CD14-positive monocyte (primary cell): ENCODE results near the gene PPP1R2. TPM values are rescaled to one million over a fixed set of nuclear protein-coding genes. Genes with fewer than 3 reads are reported as not detected.
A peak's percentile ranks its signal among the peaks of the same experiment; 100 is the strongest.

Experiments
- DNase-seq, 3 donors: peaks; one replicate each; pipeline ENCODE4 v3.0.0-alpha.2; 2011 to 2022
- H2AFZ ChIP-seq: 2 replicates; pipeline ENCODE4 v1.6.0; 2012; ENCODE audit warnings: mild to moderate bottlenecking, low read depth, low read length, inconsistent platforms; ENCODE audit not compliant: insufficient read depth, poor library complexity, severe bottlenecking
- H3K27ac ChIP-seq, 2 donors: 1 replicate in 1 of 2; 2 replicates in 1 of 2; pipeline ENCODE4 v1.5.1; 2012 to 2013; ENCODE audit warnings: low read length in 2 of 2, control low read depth in 1 of 2, inconsistent platforms in 1 of 2, low read depth in 1 of 2, mild to moderate bottlenecking in 1 of 2
- H3K27me3 ChIP-seq, 2 donors: one replicate each; pipeline versions ENCODE4 v1.6.0 to v1.6.1; 2011 to 2013; ENCODE audit warnings: low read length in 2 of 2; ENCODE audit not compliant: control insufficient read depth in 2 of 2, insufficient read depth in 2 of 2
- H3K36me3 ChIP-seq, 2 donors: replicated peaks in 1 of 2; 1 replicate in 1 of 2; 2 replicates in 1 of 2; pipeline versions ENCODE4 v1.5.1 to v1.6.1; 2012 to 2013; ENCODE audit warnings: low read length in 2 of 2, control low read depth in 1 of 2, inconsistent platforms in 1 of 2, mild to moderate bottlenecking in 1 of 2; ENCODE audit not compliant: insufficient read depth in 2 of 2, control insufficient read depth in 1 of 2
- H3K4me1 ChIP-seq, 2 donors: 1 replicate in 1 of 2; 2 replicates in 1 of 2; pipeline versions ENCODE4 v1.5.1 to v1.6.1; 2012 to 2013; ENCODE audit warnings: low read length in 2 of 2, control low read depth in 1 of 2, inconsistent platforms in 1 of 2, mild to moderate bottlenecking in 1 of 2, moderate library complexity in 1 of 2; ENCODE audit not compliant: insufficient read depth in 2 of 2, control insufficient read depth in 1 of 2
- H3K4me2 ChIP-seq: replicated peaks from 2 replicates; pipeline ENCODE3; 2012; ENCODE audit warnings: low read length, moderate library complexity, mild to moderate bottlenecking; ENCODE audit not compliant: poor library complexity, severe bottlenecking; ENCODE audit errors: extremely low read depth
- H3K4me3 ChIP-seq, 3 experiments: fragments of 200-600 bp in 1 of 3; sonication (generic) in 1 of 3; replicated peaks in 1 of 3; 1 replicate in 2 of 3; 2 replicates in 1 of 3; pipeline ENCODE4 v1.5.1; 2011 to 2013; ENCODE audit warnings: low read length in 3 of 3, mild to moderate bottlenecking in 3 of 3, control low read depth in 2 of 3, low read depth in 2 of 3, inconsistent platforms in 1 of 3, moderate library complexity in 1 of 3
- H3K79me2 ChIP-seq: 2 replicates; pipeline ENCODE4 v1.6.0; 2012; ENCODE audit warnings: mild to moderate bottlenecking, control low read depth, inconsistent platforms, low read length, moderate library complexity; ENCODE audit not compliant: insufficient read depth
- H3K9ac ChIP-seq: 2 replicates; pipeline ENCODE4 v1.6.0; 2017; ENCODE audit warnings: low read length, mild to moderate bottlenecking; ENCODE audit not compliant: insufficient read depth, poor library complexity, severe bottlenecking
- H3K9me3 ChIP-seq, 2 donors: replicated peaks in 1 of 2; 1 replicate in 1 of 2; 2 replicates in 1 of 2; pipeline versions ENCODE4 v1.5.1 to v1.6.1; 2012 to 2013; ENCODE audit warnings: low read length in 2 of 2, control low read depth in 1 of 2; ENCODE audit not compliant: control insufficient read depth in 1 of 2, insufficient read depth in 1 of 2
- H4K20me1 ChIP-seq: 2 replicates; pipeline ENCODE4 v1.6.0; 2012; ENCODE audit warnings: mild to moderate bottlenecking, low read length, control low read depth, moderate library complexity; ENCODE audit not compliant: insufficient read depth
- H3K27ac Mint-ChIP-seq, 7 donors: one replicate each; pipeline ENCODE4 v1.8.0; 2020; ENCODE audit warnings: mild to moderate bottlenecking in 7 of 7, mixed read lengths in 7 of 7, moderate library complexity in 6 of 7, inconsistent platforms in 2 of 7
- H3K27me3 Mint-ChIP-seq, 3 donors: one replicate each; pipeline ENCODE4 v1.8.0; 2021 to 2022; ENCODE audit warnings: low read depth in 3 of 3, mild to moderate bottlenecking in 3 of 3, mixed read lengths in 3 of 3, moderate library complexity in 3 of 3, inconsistent platforms in 1 of 3
- H3K36me3 Mint-ChIP-seq, 2 donors: one replicate each; pipeline ENCODE4 v1.8.0; 2020; ENCODE audit warnings: mixed read lengths in 2 of 2, inconsistent platforms in 1 of 2, mild to moderate bottlenecking in 1 of 2
- H3K4me1 Mint-ChIP-seq: one replicate; pipeline ENCODE4 v1.8.0; 2020; ENCODE audit warnings: mild to moderate bottlenecking, mixed read lengths
- H3K4me3 Mint-ChIP-seq, 2 donors: one replicate each; pipeline ENCODE4 v1.8.0; 2020; ENCODE audit warnings: mild to moderate bottlenecking in 2 of 2, mixed read lengths in 2 of 2, moderate library complexity in 1 of 2
- H3K9me3 Mint-ChIP-seq, 7 donors: one replicate each; pipeline ENCODE4 v1.8.0; 2020 to 2022; ENCODE audit warnings: mixed read lengths in 7 of 7, mild to moderate bottlenecking in 6 of 7, moderate library complexity in 6 of 7, inconsistent platforms in 2 of 7
- WGBS: methylation state at CpG from one replicate; pipeline ENCODE4 v1.1.5; 2013; ENCODE audit warnings: missing lambda C conversion rate; ENCODE audit not compliant: insufficient coverage; 5-methylcytosine and 5-hydroxymethylcytosine counted together
- intact Hi-C, 2 donors: fragments of 100-400 bp; cut with micrococcal nuclease; formaldehyde crosslinking; loops; one replicate each; pipeline versions ENCODE4 v1.15.0 to v1.15.1; 2023
- polyA plus RNA-seq, 3 donors: library from polyadenylated mRNA; depleted of rRNA in 1 of 3; unstranded in 2 of 3; stranded (reverse) in 1 of 3; fragments of 300-500 nt in 2 of 3; fragments of >200 nt in 1 of 3; fragmentation: Illumina TruSeq in 2 of 3; gene quantifications; 1 replicate in 2 of 3; 2 replicates in 1 of 3; pipeline ENCODE4 v1.2.3, GENCODE V29; 2012 to 2021
- TF ChIP-seq, protein P1 (sequence below): fragments of 200-600 bp; IDR thresholded peaks from one replicate; pipeline ENCODE4 v1.8.0; 2022; ENCODE audit warnings: antibody characterized with exemption, mild to moderate bottlenecking

PPP1R2 gene
- polyA plus RNA-seq, 3 donors: 21.0 to 121 (median 118) TPM

DNA sequence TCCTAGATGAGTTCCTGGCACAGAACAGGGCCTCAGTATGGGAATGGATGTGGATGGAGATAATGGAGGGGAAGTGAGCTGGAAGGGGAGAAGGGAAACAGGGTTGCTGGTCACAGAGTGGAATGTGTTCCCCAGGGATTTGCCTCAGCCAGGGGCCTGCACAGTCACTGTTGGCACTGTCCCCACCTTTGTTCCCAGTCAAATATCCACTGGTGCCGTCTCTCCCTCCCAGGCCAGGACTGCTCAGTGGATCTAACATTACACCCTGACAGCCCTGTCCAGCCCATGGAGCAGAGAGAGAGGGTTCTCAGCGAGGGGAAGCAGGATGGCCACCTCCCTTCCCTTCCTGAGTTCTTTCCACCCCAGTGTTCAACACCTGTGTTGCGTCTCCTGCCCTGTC is 1.5 kb upstream of the PPP1R2 start:
- peak overlapping the region in 1 of 2 donors; percentile 94 for H3K4me3 Mint-ChIP-seq
- Histone ChIP-seq H3K9me3 (no peaks in the 10 kb centered on the region), H3K79me2 (peaks cover 36% of the 10 kb centered on the region), H4K20me1 (peaks cover 38% of the 10 kb centered on the region), H3K9ac (no peak overlapping the region), H3K27ac (no peak overlapping the region), H3K27me3 (peaks cover 8 to 16% of the 10 kb centered on the region in 2 donors), H3K4me1 (peaks cover 30 to 42% of the 10 kb centered on the region in 2 donors), H3K4me3 (no peak overlapping the region), H3K4me2 (no peak overlapping the region), H2AFZ (no peak overlapping the region), H3K36me3 (no peaks in the 10 kb centered on the region)
- peaks cover 0 to 2% (median 0%) of the 10 kb centered on the region in 7 donors for H3K9me3 Mint-ChIP-seq
- peaks cover 17 to 33% (median 25%) of the 10 kb centered on the region in 3 donors for H3K27me3 Mint-ChIP-seq
- no peak overlapping the region for H3K27ac Mint-ChIP-seq
- H3K36me3 Mint-ChIP-seq: peaks cover 0 to 3% of the 10 kb centered on the region in 2 donors
- intact Hi-C loops: loop anchor here (5.0 to 10.0 kb wide), 3 partner anchors 102 to 360 kb away; partner anchors contain the start of genes ACAP2 (in 1 of the 2), TNK2 (in 1 of the 2) and XXYLT1 (in 1 of the 2)
- WGBS: no CpG with 5 or more reads among the region's 3 CpGs
- TF ChIP-seq, protein P1, sequence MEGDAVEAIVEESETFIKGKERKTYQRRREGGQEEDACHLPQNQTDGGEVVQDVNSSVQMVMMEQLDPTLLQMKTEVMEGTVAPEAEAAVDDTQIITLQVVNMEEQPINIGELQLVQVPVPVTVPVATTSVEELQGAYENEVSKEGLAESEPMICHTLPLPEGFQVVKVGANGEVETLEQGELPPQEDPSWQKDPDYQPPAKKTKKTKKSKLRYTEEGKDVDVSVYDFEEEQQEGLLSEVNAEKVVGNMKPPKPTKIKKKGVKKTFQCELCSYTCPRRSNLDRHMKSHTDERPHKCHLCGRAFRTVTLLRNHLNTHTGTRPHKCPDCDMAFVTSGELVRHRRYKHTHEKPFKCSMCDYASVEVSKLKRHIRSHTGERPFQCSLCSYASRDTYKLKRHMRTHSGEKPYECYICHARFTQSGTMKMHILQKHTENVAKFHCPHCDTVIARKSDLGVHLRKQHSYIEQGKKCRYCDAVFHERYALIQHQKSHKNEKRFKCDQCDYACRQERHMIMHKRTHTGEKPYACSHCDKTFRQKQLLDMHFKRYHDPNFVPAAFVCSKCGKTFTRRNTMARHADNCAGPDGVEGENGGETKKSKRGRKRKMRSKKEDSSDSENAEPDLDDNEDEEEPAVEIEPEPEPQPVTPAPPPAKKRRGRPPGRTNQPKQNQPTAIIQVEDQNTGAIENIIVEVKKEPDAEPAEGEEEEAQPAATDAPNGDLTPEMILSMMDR: no peak
- no peak for DNase-seq
- H3K4me1 Mint-ChIP-seq: peaks cover 47% of the 10 kb centered on the region

DNA sequence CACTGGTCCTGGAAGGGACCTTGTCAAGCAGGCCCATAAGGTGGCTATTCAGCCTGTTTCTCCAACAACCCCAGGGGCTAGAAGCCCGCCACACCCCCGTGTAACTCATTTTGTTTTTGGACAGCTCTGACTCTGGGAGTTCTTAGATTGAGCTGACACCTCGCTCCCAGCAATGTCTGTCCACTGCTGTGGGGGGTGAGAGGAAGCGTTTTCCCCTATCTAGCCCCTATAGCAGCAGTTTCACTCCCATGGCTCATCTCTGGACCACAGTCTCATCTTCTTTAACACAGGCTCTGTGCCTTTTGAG is 1.1 kb upstream of the PPP1R2 start:
- Mint-ChIP-seq H3K9me3 (peaks cover 0 to 2% (median 0%) of the 10 kb centered on the region in 7 donors), H3K27ac (no peak overlapping the region), H3K27me3 (peaks cover 17 to 32% (median 24%) of the 10 kb centered on the region in 3 donors), H3K4me1 (peaks cover 52% of the 10 kb centered on the region), H3K4me3 (peak overlapping the region; percentile 89 to 94), H3K36me3 (peaks cover 0 to 8% of the 10 kb centered on the region in 2 donors)
- H3K36me3 ChIP-seq: no peaks in the 10 kb centered on the region
- peaks cover 8 to 16% of the 10 kb centered on the region in 2 donors for H3K27me3 ChIP-seq
- no peak for DNase-seq
- H2AFZ ChIP-seq: no peak overlapping the region
- intact Hi-C loops: loop anchor here (5.0 to 10.0 kb wide), 3 partner anchors 102 to 361 kb away; partner anchors contain the start of genes ACAP2 (in 1 of the 2), TNK2 (in 1 of the 2) and XXYLT1 (in 1 of the 2)
- H3K9ac ChIP-seq: no peak overlapping the region
- no peaks in the 10 kb centered on the region for H3K9me3 ChIP-seq
- TF ChIP-seq, protein P1: no peak
- H4K20me1 ChIP-seq: peaks cover 42% of the 10 kb centered on the region
- no peak overlapping the region for H3K27ac ChIP-seq
- H3K4me3 ChIP-seq: no peak overlapping the region
- H3K4me2 ChIP-seq: peak overlapping the region; percentile 81
- H3K4me1 ChIP-seq: peaks cover 30 to 42% of the 10 kb centered on the region in 2 donors
- peaks cover 40% of the 10 kb centered on the region for H3K79me2 ChIP-seq
- WGBS: 100% methylated on average over 2 of the region's 4 CpGs
